Measurements from ENCODE around the gene IRS1. TPM values are rescaled to one million over a fixed set of nuclear protein-coding genes. Genes with fewer than 3 reads are reported as not detected.

The IRS1 gene
- total RNA-seq, 1 experiment from 2014 or later: 15.0 TPM

- Histone ChIP-seq H2BK15ac (ENCODE audit: low read depth, low read length) (no peak overlapping the region), H3K79me2 (ENCODE audit: insufficient read depth, low read length) (no peaks in the 10 kb centered on the region; the same call in 1 of the 2 replicates), H2BK12ac (ENCODE audit: insufficient read length, low read depth, low read length) (no peak overlapping the region), H2BK120ac (ENCODE audit: low read depth, low read length, poor library complexity, severe bottlenecking) (no peak overlapping the region), H3K56ac (ENCODE audit: insufficient read length, low read depth, low read length) (no peak overlapping the region), H3K23ac (ENCODE audit: insufficient read length, low read depth, low read length) (no peak overlapping the region), H4K91ac (ENCODE audit: insufficient read length, low read depth, low read length) (no peak overlapping the region), H4K8ac (replicated peaks; ENCODE audit: insufficient read length, low read depth, low read length) (no peak overlapping the region), H2BK5ac (ENCODE audit: insufficient read length, low read length) (no peak overlapping the region), H3K4me2 (ENCODE audit: insufficient read depth, insufficient read length, low read length) (no peak overlapping the region), H4K20me1 (ENCODE audit: control insufficient read depth, insufficient read depth, insufficient read length) (no peaks in the 10 kb centered on the region), H4K5ac (ENCODE audit: insufficient read length, low read depth, low read length) (no peak overlapping the region), H3K9me3 (ENCODE audit: control insufficient read depth, low read depth, low read length) (no peaks in the 10 kb centered on the region), H2BK20ac (ENCODE audit: low read depth, low read length, poor library complexity, severe bottlenecking) (no peak overlapping the region), H2AFZ (ENCODE audit: low read length) (no peak overlapping the region), H2AK5ac (ENCODE audit: insufficient read length, low read length) (no peak overlapping the region), H3K23me2 (ENCODE audit: insufficient read length, low read depth, low read length, poor library complexity, severe bottlenecking) (no peaks in the 10 kb centered on the region), H3T11ph (ENCODE audit: low read length) (no peak overlapping the region), H3K4me1 (ENCODE audit: insufficient read depth, low read length) (no peaks in the 10 kb centered on the region), H3K9ac (ENCODE audit: extremely low read depth, insufficient read length, low read length) (no peak overlapping the region), H3K27me3 (ENCODE audit: insufficient read depth, low read length) (no peaks in the 10 kb centered on the region), H3K27ac (ENCODE audit: insufficient read length, low read depth, low read length) (no peak overlapping the region), H3K18ac (ENCODE audit: insufficient read length, low read depth, low read length) (no peak overlapping the region), H3K4ac (ENCODE audit: low read depth, low read length) (no peak overlapping the region), H3K14ac (ENCODE audit: insufficient read depth, low read length) (no peak overlapping the region), H3K79me1 (ENCODE audit: insufficient read depth, low read depth, low read length, poor library complexity, severe bottlenecking) (peaks cover 5% of the 10 kb centered on the region)
- no peaks in the 10 kb centered on the region for H3K9me3 Mint-ChIP-seq
- no peak overlapping the region for H3K27ac Mint-ChIP-seq
- no peaks in the 10 kb centered on the region; a peak in 1 of 4 replicates for H3K4me1 Mint-ChIP-seq
- DNase-seq: no peak
- H3K4me3 Mint-ChIP-seq: no peak overlapping the region
- H3K27me3 Mint-ChIP-seq (ENCODE audit: low read depth): no peaks in the 10 kb centered on the region
- WGBS (ENCODE audit: extremely low coverage, insufficient read length, low lambda C conversion rate): no CpG with 5 or more reads among the region's 5 CpGs
- H3K36me3 Mint-ChIP-seq (ENCODE audit: insufficient read depth in 1 of 3, low read depth in 3 of 3): peaks cover 7 to 17% (median 10%) of the 10 kb centered on the region in 3 experiments; a peak in 6 of 7 replicates
- no peak for TF ChIP-seq CTCF (conservative IDR thresholded peaks at IDR 0.05)
Measured at GRCh38 chr2:226766352-226767055, 33.1 kb downstream of the IRS1 start.

Data from H9 (cell line).